Transverse colon (tissue), 4 donors: Measurements from ENCODE around the gene TRMU. TPM values are rescaled to one million over a fixed set of nuclear protein-coding genes. Genes with fewer than 3 reads are reported as not detected.
"Not testable (repeated sequence)": the region's sequence is repeated elsewhere in the genome, so short reads cannot be mapped to it uniquely, and the experiment has no call there.

ENCODE experiments used
- DNase-seq: peaks from one replicate; pipeline ENCODE4 v3.0.0-alpha.2; 2019
- H3K27ac ChIP-seq, 4 donors: fragments of 200-600 bp; sonication (generic); 2 replicates each; pipeline ENCODE4 v1.5.1; 2016 to 2018; ENCODE audit warnings: inconsistent platforms in 4 of 4
- H3K27me3 ChIP-seq: fragments of 200-600 bp; sonication (generic); 2 replicates; pipeline ENCODE4 v1.5.1; 2017; ENCODE audit warnings: inconsistent platforms
- H3K36me3 ChIP-seq, 4 donors: fragments of 200-600 bp; sonication (generic); 2 replicates each; pipeline ENCODE4 v1.5.1; 2017 to 2019; ENCODE audit warnings: inconsistent platforms in 4 of 4
- H3K4me1 ChIP-seq, 4 donors: fragments of 200-600 bp; sonication (generic); 2 replicates each; pipeline ENCODE4 v1.5.1; 2017 to 2020; ENCODE audit warnings: inconsistent platforms in 4 of 4
- H3K4me3 ChIP-seq, 4 donors: fragments of 200-600 bp; sonication (generic); 1 replicate in 1 of 4; 2 replicates in 3 of 4; pipeline versions ENCODE4 v1.5.1 to v1.6.1; 2017 to 2019; ENCODE audit warnings: inconsistent platforms in 4 of 4
- H3K9me3 ChIP-seq, 2 donors: fragments of 200-600 bp; sonication (generic); 2 replicates each; pipeline ENCODE4 v1.5.1; 2017 to 2019; ENCODE audit warnings: inconsistent platforms in 2 of 2
- CTCF ChIP-seq, 5 experiments: fragments of 200-600 bp in 3 of 5; fragments of 450-650 bp in 2 of 5; sonication (generic) in 3 of 5; IDR thresholded peaks; 1 replicate in 2 of 5; 2 replicates in 3 of 5; pipeline ENCODE4 v1.5.1; 2016 to 2017; ENCODE audit warnings: antibody characterized with exemption in 5 of 5, inconsistent platforms in 3 of 5, mild to moderate bottlenecking in 2 of 5, moderate library complexity in 1 of 5
- EP300 ChIP-seq: sonication (generic); formaldehyde crosslinking; IDR thresholded peaks from one replicate; pipeline ENCODE4 v1.6.1; 2017; ENCODE audit warnings: antibody characterized with exemption, low read depth
- POLR2A ChIP-seq: fragments of 450-650 bp; IDR thresholded peaks from one replicate; pipeline ENCODE4 v1.6.1; 2016; ENCODE audit warnings: antibody characterized with exemption, mild to moderate bottlenecking, moderate library complexity
- POLR2AphosphoS5 ChIP-seq, 3 donors: sonication (generic); formaldehyde crosslinking; IDR thresholded peaks; one replicate each; pipeline ENCODE4 v1.6.1; 2016; ENCODE audit warnings: antibody characterized with exemption in 3 of 3
- WGBS, 2 donors: methylation state at CpG; one replicate each; pipeline ENCODE4 v1.1.5; 2018; ENCODE audit warnings: low coverage in 1 of 2; 5-methylcytosine and 5-hydroxymethylcytosine counted together
- in situ Hi-C, 4 donors: fragments of 200-750 bp; cut with MboI; loops; one replicate each; pipeline versions ENCODE4 v1.15.0 to v1.15.1; 2017; ENCODE audit warnings: low sequenced_read_pairs in 3 of 4, low pct_ligation_motif_present in 1 of 4, low pct_unique_long_range_greater_than_20kb in 1 of 4
- intact Hi-C: fragments of 100-400 bp; cut with DNase I; formaldehyde crosslinking; loops from one replicate; pipeline ENCODE4 v1.15.1; 2023; ENCODE audit warnings: low total_unique reads
- total RNA-seq, 4 donors: library from RNA; depleted of rRNA; stranded (reverse); fragments of >200 nt; gene quantifications; one replicate each; pipeline ENCODE4 v1.1.0, GENCODE V29; 2016

Gene TRMU
- total RNA-seq, 4 donors from 2014 or later, result 33.7 to 90.0 (median 38.5) TPM

- no peaks in the 10 kb centered on the region for H3K9me3 ChIP-seq
- H3K27ac ChIP-seq, result no peak overlapping the region
- no peak overlapping the region for H3K4me3 ChIP-seq
- TF ChIP-seq CTCF (IDR thresholded peaks at IDR 0.05) (no peak), POLR2AphosphoS5 (IDR thresholded peaks at IDR 0.05) (no peak)
- intact Hi-C loops, result no loop called here
- H3K4me1 ChIP-seq, result no peaks in the 10 kb centered on the region
- DNase-seq, result no peak
- no peaks in the 10 kb centered on the region for H3K36me3 ChIP-seq
- WGBS, 2 donors, result 58 to 95% methylated on average over 3 to 23 of the region's 23 CpGs
- H3K27me3 ChIP-seq, result no peaks in the 10 kb centered on the region
- in situ Hi-C loops, result loop anchor here in 1 of 4 donors (25.0 kb wide), 1 partner anchor 296 kb away; no protein-coding TSS in a partner anchor
These were observed 27.1 kb upstream of the TRMU start for GRCh38 chr22:46308283-46308988.

- Histone ChIP-seq H3K27me3 (no peaks in the 10 kb centered on the region), H3K4me1 (no peaks in the 10 kb centered on the region), H3K36me3 (no peaks in the 10 kb centered on the region), H3K4me3 (no peak overlapping the region), H3K9me3 (no peaks in the 10 kb centered on the region), H3K27ac (no peak overlapping the region)
- WGBS, 2 donors, result 95 to 100% methylated on average over 1 to 15 of the region's 15 CpGs
- DNase-seq, result no peak
- intact Hi-C loops (loop anchor here (10.0 kb wide), 1 partner anchor 315 kb away; no protein-coding TSS in a partner anchor), in situ Hi-C loops (loop anchor here (5.0 to 25.0 kb wide), 5 partner anchors 182 to 305 kb away; no protein-coding TSS in a partner anchor)
- no peak for TF ChIP-seq CTCF (IDR thresholded peaks at IDR 0.05)
These were observed 25.9 kb upstream of the TRMU start for GRCh38 chr22:46309526-46310085.

GRCh38 chr22:46312056-46312455 is 23.5 kb upstream of the TRMU start:
- WGBS, 2 donors, result 97% methylated on average over 8 of the region's 8 CpGs; no CpG with 5 or more reads in 1 of the 2 donors
- in situ Hi-C loops, result loop anchor here (5.0 to 25.0 kb wide), 5 partner anchors 185 to 307 kb away; no protein-coding TSS in a partner anchor
- intact Hi-C loops, result loop anchor here (10.0 kb wide), 1 partner anchor 317 kb away; no protein-coding TSS in a partner anchor

GRCh38 chr22:46312848-46313247 is 22.7 kb upstream of the TRMU start:
- in situ Hi-C loops, result loop anchor here (5.0 to 25.0 kb wide), 5 partner anchors 186 to 308 kb away; no protein-coding TSS in a partner anchor

More at GRCh38 chr22:46312056-46312455, 23.5 kb upstream of the TRMU start:
- Histone ChIP-seq H3K4me1 (no peaks in the 10 kb centered on the region), H3K9me3 (no peaks in the 10 kb centered on the region), H3K27me3 (no peaks in the 10 kb centered on the region), H3K4me3 (no peak overlapping the region), H3K36me3 (no peaks in the 10 kb centered on the region), H3K27ac (no peak overlapping the region)
- no peak for TF ChIP-seq POLR2A
- TF ChIP-seq EP300, result no peak
- no peak for TF ChIP-seq POLR2AphosphoS5 (IDR thresholded peaks at IDR 0.05)
- no peak for TF ChIP-seq CTCF (IDR thresholded peaks at IDR 0.05)
- no peak for DNase-seq

More at GRCh38 chr22:46312848-46313247, 22.7 kb upstream of the TRMU start:
- H3K4me3 ChIP-seq, DNase-seq, H3K27ac ChIP-seq, H3K27me3 ChIP-seq, H3K36me3 ChIP-seq, H3K4me1 ChIP-seq, H3K9me3 ChIP-seq: not testable (repeated sequence)
- intact Hi-C loops, result loop anchor here (10.0 kb wide), 1 partner anchor 318 kb away; no protein-coding TSS in a partner anchor
- 91% methylated on average over 2 of the region's 2 CpGs; no CpG with 5 or more reads in 1 of the 2 donors for WGBS, 2 donors
